GM19463 (cell line): ENCODE data around the gene TMEM161A.
"Not testable (repeated sequence)": the region's sequence is repeated elsewhere in the genome, so short reads cannot be mapped to it uniquely, and the experiment has no call there.

Experiments
- ATAC-seq: cut with Tn5 transposase; IDR thresholded peaks from one replicate; pipeline ENCODE4 v1.9.1; 2021; ENCODE audit warnings: mild to moderate bottlenecking, moderate library complexity; ENCODE audit not compliant: unreplicated experiment

TMEM161A gene

DNA sequence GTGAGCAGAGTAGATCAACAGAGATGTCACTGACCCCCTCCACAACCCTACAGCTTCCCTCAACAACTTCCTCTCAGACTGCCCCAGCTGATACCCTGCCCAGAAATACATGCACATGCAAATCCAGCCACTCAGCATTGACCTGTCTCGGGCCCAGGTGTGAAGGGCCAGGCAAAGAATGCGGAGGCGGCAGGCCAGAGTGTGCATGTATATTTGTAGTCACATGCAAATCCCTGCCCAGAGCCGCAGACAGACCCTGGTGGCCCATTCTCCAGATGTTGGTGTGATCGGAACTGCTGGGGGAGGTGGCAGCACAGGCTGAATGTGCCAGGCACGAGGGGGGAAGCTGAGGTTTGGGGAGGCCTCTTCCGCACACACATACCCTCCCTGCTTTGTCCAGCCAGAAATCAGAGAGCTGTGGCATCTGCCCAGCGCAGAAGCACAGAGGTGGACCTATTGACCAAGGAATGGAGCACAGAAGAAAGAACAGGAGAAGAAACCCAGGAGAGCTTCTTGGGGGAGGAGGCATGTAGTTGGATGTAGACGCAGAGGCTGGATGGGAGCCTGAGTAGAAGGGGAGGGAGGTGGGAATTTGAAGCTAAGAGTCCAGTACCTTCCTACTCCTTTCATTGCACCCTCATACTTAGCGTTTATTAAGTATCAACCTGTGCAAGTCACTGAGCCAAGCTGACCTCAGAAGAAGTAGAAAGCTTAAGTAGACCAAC lies 17.4 kb upstream of the TMEM161A start:
- peak; percentile 78 for ATAC-seq

DNA sequence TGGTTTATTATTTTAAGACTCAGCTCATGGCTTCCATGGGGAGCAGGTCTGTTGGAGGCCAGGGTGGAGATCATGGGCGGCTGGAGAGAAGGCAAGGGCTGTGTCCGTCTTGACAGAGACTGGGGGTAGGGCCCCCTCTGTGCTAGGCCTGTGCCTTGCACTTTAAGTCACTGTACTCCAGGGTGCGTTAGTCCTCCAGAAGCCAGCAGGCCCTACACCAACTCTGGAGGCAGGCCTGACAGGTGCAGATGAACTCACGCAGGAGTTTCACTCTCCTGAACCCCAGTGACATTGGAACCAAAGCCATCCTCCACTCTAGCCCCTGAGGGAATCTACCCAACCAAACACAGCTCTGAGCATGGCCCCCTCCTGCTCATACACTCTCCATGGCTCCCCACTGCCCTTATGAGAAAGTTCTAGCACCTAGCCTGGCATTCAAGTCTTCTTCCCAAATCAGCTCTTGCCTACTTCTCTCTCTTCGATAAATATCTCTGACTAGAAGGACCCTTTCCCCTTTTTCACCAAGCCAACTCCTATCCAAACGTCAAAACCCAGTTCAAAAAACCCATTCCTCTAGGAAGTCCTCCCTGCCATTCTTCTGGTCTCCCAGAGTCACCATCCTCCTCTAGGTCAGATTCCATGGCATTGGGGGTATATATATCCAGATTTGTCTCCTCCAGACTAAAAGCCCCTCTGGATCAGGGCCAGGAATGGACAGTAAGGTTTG lies 16.7 kb upstream of the TMEM161A start:
- ATAC-seq = no peak

DNA sequence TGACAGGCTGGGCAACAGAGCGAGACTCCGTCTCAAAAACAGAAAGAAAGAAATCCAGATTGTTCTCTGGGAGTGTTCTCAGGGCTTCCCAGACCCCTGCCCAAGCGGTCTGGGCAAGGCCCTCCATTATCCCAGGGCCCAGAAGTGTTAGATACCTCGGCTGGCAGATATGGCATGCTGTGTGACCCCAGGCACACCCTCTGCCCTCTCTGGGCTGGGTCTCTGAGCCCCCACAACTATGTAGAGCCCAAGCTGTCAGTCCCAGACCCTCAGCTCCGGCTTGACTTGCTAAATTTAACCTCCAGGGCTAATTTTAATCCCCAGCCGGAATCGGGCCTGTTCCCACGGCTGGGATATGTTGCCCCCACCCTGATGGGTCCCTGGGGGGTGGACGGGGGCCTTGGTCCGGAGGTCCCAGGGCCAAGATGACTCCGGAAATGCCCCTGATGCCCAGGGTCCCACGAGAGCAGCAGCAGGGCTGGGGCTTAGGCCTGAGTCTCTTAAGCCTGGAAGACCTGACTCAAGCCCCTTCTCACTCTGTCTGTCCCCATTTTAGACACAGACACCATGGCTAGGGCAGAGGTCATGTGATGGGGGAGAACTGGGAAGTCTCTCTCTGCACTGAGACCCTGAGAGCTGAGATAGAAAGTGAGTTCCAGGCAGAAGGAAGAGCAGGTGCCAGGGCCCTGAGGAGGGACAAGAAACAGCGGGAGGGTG lies 14.5 kb upstream of the TMEM161A start:
- ATAC-seq = no peak

DNA sequence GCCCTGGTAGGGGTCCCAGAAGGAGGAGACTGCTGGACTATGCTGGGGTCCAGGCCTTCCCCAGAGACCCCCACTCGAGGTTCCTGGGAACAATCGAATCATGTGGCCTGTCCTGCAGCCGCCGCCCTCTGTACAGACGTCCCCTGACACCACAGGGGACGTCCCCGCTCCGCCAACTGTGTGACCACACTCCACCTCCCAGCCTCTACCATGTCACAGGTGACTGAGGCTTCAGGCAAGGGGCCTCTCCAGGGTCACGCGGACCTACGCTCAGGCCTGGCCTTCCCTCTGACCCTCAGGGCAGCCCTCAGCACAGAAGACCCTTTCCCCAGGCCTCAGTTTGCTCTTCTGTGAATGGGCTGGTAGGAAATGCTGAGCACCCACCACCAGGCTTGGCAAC lies 13.1 kb upstream of the TMEM161A start:
- peak; percentile 42 for ATAC-seq

DNA sequence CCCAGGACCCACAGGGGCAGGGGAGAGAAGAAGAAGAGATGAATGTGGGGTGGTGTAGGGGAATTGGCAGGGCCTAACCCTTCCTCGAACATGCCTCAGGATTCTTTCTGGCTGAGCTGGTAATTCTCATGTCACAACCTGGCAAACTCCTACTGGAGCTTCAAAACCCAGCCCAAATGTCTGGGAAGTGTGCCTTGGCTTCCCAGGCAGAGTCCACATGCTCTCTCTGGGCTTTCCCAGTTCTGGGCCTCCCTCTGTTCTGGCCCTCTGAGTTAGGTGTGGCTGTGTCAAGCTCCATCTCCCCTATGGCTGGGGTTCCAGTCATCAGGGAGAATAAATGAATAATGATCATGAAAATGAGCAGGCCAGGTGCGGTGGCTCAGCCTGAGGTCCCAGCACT lies 11.2 kb upstream of the TMEM161A start:
- no peak for ATAC-seq

DNA sequence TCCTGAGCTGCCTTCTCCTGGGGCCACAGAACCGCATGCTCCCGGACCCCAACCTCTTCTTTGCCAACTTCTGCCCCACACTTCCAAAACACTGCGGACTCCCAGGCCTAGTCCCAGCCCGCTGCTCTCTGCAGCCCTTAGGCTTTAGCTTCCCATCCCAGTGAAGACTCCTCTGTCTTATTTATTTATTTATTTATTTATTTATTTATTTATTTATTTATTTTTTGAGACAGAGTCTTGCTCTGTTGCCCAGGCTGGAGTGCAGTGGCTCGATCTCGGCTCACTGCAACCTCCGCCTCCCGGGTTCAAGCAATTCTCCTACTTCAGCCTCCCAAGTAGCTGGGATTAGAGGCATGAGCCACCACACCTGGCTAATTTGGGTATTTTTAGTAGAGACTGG lies 10.2 kb upstream of the TMEM161A start:
- not testable (repeated sequence) for ATAC-seq

DNA sequence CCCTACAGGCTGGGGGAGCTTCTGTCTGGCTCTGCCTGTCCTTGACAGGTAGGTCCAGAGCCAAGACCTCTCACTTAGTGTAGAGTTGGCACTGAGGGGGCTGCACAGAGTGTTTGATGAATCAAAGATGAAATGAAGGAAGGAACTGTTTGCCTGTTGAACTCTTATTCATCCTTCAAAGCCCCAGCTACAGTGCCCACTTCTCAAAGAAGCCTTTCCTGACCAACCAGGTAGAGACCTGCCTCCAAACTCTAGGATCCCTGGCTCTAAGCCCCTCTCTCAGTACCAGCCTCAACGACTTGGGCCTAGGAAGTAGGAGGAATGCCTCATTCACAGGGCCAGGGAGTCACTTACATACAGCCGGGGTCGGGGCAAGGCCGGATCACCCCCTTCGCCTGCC lies 9.1 kb upstream of the TMEM161A start:
- no peak for ATAC-seq

DNA sequence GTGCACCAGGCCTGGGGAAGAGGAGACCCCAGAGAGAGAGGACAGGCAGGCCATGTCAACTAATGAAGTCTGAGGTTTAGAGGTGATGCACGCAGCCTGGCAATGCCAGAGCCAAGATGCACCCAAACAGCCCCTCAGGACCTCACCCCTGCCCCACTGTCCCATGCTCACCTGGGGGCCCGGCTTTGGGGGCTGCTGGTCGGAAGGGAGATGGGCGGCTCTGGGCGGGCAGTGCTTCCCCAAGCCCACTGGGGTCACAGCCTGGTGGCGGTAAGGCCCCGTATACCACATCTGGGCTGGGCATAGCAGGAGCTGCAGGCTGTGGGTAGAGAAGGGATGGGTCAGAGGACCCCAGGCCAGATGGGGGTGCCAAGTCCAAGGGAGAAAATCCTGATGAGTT lies 8.6 kb upstream of the TMEM161A start:
- ATAC-seq = no peak

DNA sequence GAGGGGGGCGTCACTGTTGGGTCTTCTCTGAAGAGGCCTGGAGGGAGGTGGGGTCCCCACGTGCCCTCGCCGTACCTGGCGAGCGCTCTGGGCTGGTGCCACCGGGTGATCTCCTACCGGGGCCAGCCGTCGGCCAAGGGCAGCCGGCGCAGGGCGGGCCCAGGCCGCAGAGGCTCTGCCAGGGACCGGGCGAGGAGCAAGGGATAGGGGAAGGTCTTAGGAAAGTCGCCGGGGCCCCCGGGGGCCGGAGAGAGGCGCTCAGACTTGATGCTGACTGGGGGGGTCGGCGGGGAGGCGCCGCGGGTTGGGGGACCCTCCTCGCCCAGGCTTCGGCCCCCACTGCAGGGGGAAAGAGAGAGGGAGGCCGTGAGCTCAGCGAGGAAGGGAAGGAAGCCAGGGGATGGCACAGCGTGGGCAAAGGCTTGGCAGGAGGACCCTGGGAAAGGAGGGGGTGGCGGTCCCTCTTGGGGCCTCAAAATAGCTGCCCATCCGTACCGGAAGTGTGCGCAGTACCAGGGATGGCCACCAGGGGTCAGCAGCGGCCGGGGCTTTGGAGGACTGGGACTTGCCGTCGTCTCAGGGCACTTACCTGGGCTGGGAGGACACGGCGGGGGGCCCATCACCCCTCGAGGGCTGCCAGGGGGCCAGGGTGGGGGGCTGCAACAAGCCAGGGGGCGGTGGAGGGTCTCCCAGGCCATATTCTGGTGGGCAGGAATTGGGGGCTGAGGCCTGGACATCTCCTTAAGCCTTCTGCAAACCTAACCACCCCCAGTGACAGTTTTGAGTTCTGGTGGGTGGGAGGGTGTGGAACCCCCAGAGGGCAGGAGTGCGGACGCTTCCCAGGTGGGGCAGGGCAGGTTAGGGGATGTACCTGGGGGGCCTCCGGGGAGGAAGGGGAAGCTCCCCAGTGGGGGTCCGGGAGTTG lies 7.7 kb upstream of the TMEM161A start:
- ATAC-seq = no peak

DNA sequence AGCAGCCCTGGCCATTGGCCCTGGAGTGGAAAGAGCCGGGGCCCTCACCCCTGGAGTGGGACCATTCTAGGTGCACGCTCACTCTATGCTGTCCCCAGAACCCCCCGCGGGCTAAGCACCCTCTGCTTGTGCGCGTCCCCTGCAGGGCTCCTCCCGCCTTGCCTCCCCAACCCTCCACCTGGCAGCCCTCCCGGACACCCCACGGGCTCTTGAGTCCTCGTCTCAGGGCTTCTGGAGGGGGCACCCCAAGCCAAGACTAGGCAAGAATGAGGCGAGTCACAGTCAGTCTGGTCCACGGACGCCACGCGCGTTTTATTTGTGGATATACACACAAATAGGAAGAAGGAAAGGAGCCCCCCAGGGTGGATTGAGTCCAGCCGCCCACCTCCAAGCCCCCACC lies 7.0 kb upstream of the TMEM161A start:
- ATAC-seq = no peak

DNA sequence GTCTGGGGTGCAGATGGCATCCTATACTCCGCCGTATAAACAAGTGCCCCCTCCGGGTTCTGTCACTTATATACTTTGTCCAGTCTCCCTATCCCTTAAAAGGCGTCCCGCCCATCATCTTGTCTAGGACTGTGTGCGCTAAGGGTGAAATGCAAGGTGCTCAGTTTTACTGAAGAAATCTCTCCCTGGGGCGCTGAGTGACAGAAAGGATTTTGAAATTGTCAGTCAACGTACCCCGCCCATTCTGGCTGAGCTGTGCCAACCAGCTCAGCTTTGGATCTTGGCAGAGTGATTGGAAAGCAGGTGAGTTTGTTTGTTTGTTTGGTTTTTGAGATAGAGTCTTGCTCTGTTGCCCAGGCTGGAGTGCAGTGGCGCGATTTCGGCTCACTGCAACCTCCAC lies 4.1 kb upstream of the TMEM161A start:
- no peak for ATAC-seq

DNA sequence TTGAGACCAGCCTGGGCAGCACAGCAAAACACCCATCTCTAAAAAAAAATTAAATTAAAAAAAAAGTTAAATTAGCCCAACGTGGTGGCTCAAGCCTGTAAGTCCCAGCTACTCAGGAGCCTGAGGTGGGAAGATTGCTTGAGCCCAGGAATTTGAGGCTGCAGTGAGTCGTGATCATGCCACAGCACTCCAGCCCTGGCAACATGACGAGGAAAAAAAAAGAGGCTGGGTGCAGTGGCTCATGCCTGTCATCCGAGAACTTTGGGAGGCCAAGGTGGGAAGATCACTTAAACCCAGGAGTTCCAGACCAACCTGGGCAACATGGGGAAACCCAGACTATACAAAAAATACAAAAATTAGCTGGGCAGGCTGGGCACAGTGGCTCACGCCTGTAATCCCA lies 2.2 kb upstream of the TMEM161A start:
- ATAC-seq = no peak

DNA sequence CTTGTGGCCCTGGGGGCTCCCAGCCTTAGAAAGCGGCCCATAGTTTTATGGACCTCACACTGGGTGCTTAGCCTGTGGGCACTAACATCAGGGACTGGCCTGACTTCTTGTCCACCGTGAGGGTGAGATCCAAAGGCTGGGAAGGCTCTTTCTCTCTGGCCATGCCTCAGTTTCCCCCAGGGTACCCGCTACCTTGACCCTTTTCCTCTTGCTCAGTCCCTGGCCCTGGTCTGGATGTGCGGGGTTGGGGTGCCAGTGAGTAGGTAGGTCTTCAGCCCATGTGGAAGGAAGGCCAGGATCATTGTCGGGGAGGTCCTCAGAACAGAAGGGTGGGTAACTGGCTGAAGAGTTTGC lies 1.6 kb upstream of the TMEM161A start:
- no peak for ATAC-seq

DNA sequence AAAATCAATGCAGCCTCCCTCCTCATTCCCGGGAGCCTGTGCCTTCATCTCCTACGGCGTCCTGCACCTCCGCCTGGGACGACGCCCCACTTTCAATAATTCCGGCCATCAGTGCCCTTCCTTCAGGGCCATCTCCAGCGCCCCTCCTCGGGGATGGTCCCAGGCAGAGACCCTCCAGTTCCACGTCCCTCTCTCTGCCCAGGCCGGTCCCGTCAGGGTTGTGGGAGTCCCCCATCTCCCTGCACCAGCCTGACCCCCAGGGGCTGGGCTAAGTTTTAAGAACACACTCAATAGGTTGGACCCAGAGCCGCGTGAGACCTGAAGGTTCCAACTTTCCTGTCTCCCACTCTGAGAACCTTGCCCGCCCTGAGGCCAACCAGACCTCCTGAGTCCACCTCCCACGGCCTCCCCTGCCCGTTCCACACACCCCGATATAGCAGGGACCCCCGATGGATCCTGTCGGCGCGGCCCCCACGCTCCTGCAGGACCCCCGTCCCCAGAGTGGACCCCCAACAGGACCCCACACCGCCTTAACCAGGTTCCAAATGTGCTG lies 646 bp downstream of the TMEM161A start:
- no peak for ATAC-seq

DNA sequence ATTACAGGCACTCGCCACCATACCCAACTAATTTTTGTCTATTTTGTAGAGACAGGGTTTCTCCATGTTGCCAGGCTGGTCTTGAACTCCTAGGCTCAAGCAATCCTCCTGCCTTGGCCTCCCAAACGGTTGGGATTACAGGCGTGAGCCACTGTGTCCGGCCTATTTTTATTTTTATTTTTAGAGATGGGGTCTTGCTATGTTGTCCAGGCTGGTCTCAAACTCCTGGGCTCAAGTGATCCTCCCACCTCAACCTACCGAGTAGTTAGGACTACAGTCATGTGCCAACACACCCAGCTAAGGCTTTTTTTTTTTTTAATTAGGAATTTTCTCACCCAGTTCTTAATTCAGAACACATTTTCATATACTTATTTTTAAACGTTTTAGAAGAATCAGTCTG lies 2.6 kb downstream of the TMEM161A start:
- not testable (repeated sequence) for ATAC-seq

DNA sequence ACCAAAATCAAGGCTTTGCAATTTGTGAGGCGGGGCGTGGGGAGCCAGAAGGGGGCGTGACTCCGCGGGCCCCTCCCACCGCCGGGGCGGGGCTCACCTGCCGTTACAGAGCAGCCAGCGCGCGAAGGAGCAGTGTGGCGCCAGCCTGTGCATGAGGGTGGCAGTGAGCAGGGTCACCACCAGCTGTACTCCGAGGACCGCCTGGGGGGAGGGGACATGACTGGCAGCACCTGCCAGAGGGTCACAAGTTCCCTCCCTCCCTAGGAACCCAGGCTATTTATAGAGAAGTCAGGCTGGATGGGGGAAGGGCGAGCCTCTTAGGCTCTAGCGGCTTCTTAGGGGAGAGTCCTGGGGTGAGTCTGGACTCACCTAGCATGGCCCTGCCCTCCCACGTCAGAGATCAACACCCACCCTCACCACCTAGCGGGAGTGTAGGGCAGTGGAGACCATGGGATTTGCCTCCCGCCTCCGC lies 3.6 kb downstream of the TMEM161A start:
- no peak for ATAC-seq

DNA sequence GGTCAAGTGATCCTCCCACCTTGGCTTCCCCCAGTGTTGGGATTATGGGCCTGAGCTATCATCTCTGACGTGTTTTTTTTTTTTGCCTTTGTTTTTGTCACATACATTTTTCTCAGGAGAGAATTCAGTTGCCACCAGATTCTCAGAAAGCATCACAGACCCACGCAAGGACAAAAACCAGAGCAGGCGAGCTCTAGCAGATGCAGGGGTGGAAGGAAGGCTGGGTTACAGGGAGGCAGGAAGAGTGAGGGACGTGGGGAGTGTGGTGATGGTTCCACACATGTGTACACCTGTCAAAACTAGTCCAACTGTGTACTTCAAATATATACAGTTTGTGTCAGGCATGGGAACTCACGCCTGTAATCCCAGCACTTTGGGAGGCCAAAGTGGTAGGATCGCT lies 4.3 kb downstream of the TMEM161A start:
- no peak for ATAC-seq

DNA sequence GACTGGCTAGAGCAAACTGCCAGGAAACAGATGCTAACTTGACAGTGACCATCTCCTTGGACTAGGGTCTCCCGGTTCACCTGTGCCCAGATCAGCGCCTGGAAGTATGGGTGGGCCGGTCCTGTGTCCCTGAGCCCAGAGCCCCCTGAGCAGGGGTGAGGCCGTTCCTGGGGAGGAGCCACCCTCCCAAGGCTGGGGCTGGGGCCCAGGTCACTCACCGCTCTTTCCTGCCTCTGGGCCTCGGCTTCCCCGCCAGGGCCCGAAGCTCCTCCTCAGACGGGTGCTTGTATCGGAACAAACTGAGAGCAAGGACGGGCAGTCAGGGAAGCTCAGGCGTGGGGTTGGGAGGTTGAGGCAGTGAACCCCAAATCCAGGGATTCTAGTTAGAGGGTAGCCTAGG lies 5.4 kb downstream of the TMEM161A start:
- ATAC-seq = no peak

DNA sequence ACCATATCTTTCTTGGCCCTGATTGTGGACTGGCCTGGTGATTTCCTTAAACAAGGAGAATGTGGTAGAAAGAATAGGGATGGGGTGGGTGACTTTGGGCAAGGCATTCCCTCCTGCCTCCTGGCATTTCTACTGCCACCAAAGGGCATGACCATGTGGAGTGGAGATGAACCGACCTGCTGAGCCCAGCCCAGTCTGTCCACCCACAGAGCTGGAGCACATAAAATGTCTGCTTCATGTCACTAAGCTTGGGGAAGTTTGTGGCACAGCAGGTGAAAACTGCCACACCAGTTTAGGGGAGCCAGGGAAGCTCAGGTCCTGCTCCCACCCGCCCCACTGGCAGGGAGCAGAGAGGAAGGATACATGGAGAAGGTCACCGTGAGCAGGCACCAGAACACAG lies 6.3 kb downstream of the TMEM161A start:
- no peak for ATAC-seq

DNA sequence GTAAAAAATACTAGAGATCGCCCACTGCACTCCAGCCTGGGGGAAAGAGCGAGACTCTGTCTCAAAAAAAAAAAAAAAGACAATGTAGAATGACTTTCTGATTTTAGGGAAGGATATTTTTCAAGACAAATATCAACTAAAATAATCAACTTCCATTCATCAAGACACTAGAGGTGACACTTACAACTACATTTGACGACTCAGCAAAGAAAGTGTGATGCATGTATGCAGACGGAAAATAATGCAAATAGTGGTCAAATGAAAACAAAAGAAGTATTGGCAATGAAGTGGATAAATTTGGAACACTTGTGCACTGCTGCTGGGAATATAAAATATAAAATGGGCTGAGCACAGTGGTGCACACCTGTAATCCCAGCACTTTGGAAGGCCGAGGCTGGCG lies 12.2 kb downstream of the TMEM161A start:
- no peak for ATAC-seq

DNA sequence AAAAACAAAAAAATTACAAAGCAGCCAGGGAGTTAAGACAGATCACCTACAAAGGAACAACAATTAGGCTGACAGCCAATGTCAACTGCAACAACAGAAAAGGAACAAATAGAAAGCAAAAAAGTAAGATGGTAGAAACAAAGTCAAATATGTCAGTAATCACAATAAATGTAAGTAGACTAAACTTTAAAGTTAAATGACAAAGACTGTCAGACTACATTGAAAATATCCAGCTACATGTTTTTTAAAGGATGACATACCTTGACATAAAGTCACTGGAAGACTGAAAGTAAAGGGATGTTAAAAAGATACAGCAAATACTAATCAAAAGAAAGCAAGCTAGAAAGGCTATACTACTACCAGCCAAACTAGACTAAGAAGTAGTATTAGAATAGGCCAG lies 14.9 kb downstream of the TMEM161A start:
- no peak for ATAC-seq
